Thyroid gland (tissue), 4 donors: ENCODE data around the gene ASGR1.

Experiments used
- CTCF ChIP-seq, 6 experiments: fragments of 200-600 bp in 3 of 6; fragments of 450-650 bp in 3 of 6; sonication (generic) in 3 of 6; IDR thresholded peaks; one replicate each; pipeline ENCODE4 v1.5.1; 2016 to 2019; ENCODE audit warnings: antibody characterized with exemption in 6 of 6, mild to moderate bottlenecking in 2 of 6, inconsistent platforms in 1 of 6, moderate library complexity in 1 of 6
- POLR2A ChIP-seq, 2 donors: fragments of 450-650 bp; IDR thresholded peaks; one replicate each; pipeline ENCODE4 v1.6.1; 2017; ENCODE audit warnings: antibody characterized with exemption in 2 of 2, mild to moderate bottlenecking in 2 of 2, moderate library complexity in 1 of 2

GRCh38 chr17:7226721-7227710 lies 47.8 kb upstream of the ASGR1 start:
- TF ChIP-seq CTCF (IDR thresholded peaks at IDR 0.05) (no peak), POLR2A (IDR thresholded peaks at IDR 0.05) (no peak)
